CD4-positive, alpha-beta T cell treated with Interleukin-2 at 100 ng/mL for 4 hours (primary cell): ENCODE data around the gene CFL2.

Experiments used
- DNase-seq: peaks from one replicate; pipeline ENCODE4 v3.0.0-alpha.2; 2020; ENCODE audit warnings: low spot score

The CFL2 gene

GRCh38 chr14:34676516-34677211 is 37.7 kb downstream of the CFL2 start:
- DNase-seq = no peak

- no peak for DNase-seq
Observed at GRCh38 chr14:34673702-34674101, 40.7 kb downstream of the CFL2 start.

- no peak for DNase-seq
Observed at GRCh38 chr14:34671716-34672115, 42.7 kb downstream of the CFL2 start.

- DNase-seq = no peak
Observed at GRCh38 chr14:34668111-34668510, 46.3 kb downstream of the CFL2 start.

- no peak for DNase-seq
Observed at GRCh38 chr14:34667007-34667406, 47.4 kb downstream of the CFL2 start.

GRCh38 chr14:34665785-34666435 is 48.5 kb downstream of the CFL2 start:
- peak; percentile 52 for DNase-seq

GRCh38 chr14:34662561-34663088 is 51.8 kb downstream of the CFL2 start:
- DNase-seq = no peak

GRCh38 chr14:34660796-34661195 is 53.6 kb downstream of the CFL2 start:
- no peak for DNase-seq
